ENCODE data around the gene SLBP. TPM values are rescaled to one million over a fixed set of nuclear protein-coding genes. Genes with fewer than 3 reads are reported as not detected.

SLBP gene
- total RNA-seq, 1 experiment from 2014 or later, result 43.5 TPM

DNA sequence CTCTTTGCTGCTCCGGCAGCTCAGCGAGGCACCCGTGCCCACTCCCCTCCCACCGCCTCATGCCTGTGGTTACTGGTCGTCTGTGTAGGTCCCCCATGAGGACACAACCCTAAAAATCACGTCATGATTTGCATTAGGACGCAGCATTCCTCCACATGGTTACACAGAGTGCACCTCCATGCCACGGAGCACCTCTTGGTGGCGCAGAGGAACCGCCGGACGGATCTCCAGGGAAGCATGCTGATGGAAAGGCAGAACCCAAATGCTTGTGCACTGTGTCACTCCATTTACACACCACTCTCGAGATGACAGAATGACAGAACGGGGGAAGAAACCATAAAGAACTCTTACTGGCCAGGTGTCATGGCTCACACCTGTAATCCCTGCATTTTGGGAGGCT, 50.4 kb downstream of the SLBP start:
- no peaks in the 10 kb centered on the region for H3K4me1 Mint-ChIP-seq (ENCODE audit: insufficient read depth, unreplicated experiment)
- no peaks in the 10 kb centered on the region for H3K27me3 Mint-ChIP-seq (ENCODE audit: insufficient read depth, unreplicated experiment)
- ChIA-PET CTCF (interaction anchor here (0.9 kb wide), 1 partner anchor 65 kb away, joined by 4 read pairs; no protein-coding TSS in a partner anchor), POLR2A (no interaction called here)
- H3K36me3 Mint-ChIP-seq (ENCODE audit: insufficient read depth, unreplicated experiment), result peaks cover 6% of the 10 kb centered on the region
- no peak overlapping the region for H3K4me3 Mint-ChIP-seq (ENCODE audit: unreplicated experiment)
- H3K9me3 Mint-ChIP-seq (ENCODE audit: unreplicated experiment), result no peaks in the 10 kb centered on the region
- H3K27ac Mint-ChIP-seq (ENCODE audit: low read depth, unreplicated experiment), result no peak overlapping the region
- no TSS peak for BruUV-seq (replicated peaks)
- intact Hi-C loops (cut with micrococcal nuclease), result no loop called here
- TF ChIP-seq, protein P1, sequence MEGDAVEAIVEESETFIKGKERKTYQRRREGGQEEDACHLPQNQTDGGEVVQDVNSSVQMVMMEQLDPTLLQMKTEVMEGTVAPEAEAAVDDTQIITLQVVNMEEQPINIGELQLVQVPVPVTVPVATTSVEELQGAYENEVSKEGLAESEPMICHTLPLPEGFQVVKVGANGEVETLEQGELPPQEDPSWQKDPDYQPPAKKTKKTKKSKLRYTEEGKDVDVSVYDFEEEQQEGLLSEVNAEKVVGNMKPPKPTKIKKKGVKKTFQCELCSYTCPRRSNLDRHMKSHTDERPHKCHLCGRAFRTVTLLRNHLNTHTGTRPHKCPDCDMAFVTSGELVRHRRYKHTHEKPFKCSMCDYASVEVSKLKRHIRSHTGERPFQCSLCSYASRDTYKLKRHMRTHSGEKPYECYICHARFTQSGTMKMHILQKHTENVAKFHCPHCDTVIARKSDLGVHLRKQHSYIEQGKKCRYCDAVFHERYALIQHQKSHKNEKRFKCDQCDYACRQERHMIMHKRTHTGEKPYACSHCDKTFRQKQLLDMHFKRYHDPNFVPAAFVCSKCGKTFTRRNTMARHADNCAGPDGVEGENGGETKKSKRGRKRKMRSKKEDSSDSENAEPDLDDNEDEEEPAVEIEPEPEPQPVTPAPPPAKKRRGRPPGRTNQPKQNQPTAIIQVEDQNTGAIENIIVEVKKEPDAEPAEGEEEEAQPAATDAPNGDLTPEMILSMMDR (IDR thresholded peaks at IDR 0.05; ENCODE audit: unreplicated experiment), result no peak
- no peak for DNase-seq (ENCODE audit: unreplicated experiment)

DNA sequence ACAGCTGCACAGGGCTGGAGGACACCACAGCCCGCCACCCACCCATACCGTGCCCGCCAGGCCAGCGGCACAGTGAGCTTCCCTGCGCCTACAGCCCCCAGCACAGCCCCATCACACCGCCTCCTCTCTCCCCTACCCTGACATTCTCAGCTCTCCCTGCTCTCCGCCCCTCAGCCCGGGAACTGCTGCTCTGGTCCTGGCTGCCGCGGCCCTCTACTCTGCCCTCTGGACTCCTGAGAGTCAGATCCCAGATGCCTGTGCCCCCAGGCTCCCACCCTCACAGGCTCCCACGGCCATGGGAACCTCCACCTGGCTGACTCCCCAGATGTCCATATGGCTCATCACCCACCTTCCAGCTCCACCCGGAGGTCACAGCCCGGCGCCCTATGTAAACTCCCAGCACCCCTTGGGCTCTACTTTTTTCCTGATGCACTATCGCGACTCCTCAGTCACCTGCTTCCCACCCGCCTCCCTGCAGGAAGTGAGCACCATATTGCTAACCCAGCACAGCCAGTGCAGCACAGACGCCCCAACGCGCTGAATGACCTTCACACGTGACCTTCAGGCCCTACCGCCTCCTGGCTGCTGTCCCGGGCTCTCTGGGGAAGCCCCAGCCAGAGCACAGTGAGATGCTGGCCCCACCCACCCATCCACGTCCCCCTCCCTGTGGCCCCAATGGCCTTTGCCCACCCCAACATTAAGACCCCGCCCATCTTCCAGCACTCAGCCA, 51.0 kb downstream of the SLBP start:
- H3K4me3 Mint-ChIP-seq (ENCODE audit: unreplicated experiment), result no peak overlapping the region
- peaks cover 6% of the 10 kb centered on the region for H3K36me3 Mint-ChIP-seq (ENCODE audit: insufficient read depth, unreplicated experiment)
- ChIA-PET POLR2A (interaction anchor here (0.5 kb wide), 1 partner anchor 50 kb away, joined by 3 read pairs; no protein-coding TSS in a partner anchor), CTCF (interaction anchor here (0.6 kb wide), 1 partner anchor 494 kb away, joined by 3 read pairs; no protein-coding TSS in a partner anchor)
- H3K27ac Mint-ChIP-seq (ENCODE audit: low read depth, unreplicated experiment), result no peak overlapping the region
- no peak for DNase-seq (ENCODE audit: unreplicated experiment)
- no peaks in the 10 kb centered on the region for H3K9me3 Mint-ChIP-seq (ENCODE audit: unreplicated experiment)
- intact Hi-C loops (cut with micrococcal nuclease), result no loop called here
- no TSS peak for BruUV-seq (replicated peaks)
- H3K4me1 Mint-ChIP-seq (ENCODE audit: insufficient read depth, unreplicated experiment), result no peaks in the 10 kb centered on the region
- TF ChIP-seq, protein P1 (IDR thresholded peaks at IDR 0.05; ENCODE audit: unreplicated experiment), result no peak
- H3K27me3 Mint-ChIP-seq (ENCODE audit: insufficient read depth, unreplicated experiment), result no peaks in the 10 kb centered on the region

DNA sequence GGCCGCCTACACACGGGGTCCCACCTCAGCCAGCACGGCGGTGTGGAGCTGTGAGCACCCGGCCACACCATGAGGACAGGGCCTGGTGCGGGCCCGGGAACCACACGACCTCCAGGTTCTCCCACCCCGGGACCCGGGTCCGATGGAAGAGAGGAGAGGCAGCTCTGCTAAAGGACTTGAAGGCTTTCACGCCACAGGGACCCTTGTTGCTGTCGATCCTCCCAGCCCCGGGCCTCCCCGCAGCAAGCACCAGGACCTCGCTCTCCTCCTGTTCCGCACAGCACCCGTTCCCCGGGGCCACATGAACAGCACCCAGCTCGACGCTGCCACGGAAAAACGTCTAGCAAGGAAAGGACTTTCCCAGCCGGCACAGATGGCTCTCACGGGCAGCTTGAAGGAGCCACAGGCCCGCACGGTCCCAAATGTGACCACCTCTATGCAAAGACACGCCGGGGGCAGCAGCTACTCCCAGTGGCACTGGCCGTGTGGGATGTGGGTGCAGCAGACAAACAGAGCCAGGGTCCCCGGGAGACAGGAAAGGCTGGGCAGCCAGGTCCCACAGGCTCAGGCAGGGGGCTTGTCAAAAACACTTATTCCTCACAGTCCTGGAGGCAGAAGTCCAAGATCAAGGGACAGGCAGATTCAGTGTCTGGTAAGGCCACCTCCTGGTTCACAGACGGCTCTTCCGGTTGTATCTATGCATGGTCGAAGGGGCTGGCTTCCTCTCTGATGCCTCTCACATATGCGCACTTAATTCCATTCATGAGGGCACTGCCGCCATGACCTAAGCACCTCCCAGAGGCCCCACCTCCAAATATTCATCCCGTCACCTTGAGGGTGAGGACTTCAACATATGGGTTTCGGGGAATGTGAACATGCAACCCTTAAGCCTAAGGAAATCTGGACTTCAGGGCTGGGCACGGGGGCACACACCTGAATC, 52.7 kb downstream of the SLBP start:
- ChIA-PET POLR2A (no interaction called here), CTCF (interaction anchor here (0.6 kb wide), 2 partner anchors 70 to 509 kb away, joined by 3 read pairs; no protein-coding TSS in a partner anchor)
- Mint-ChIP-seq H3K4me1 (ENCODE audit: insufficient read depth, unreplicated experiment) (no peaks in the 10 kb centered on the region), H3K27ac (ENCODE audit: low read depth, unreplicated experiment) (no peak overlapping the region), H3K27me3 (ENCODE audit: insufficient read depth, unreplicated experiment) (no peaks in the 10 kb centered on the region), H3K9me3 (ENCODE audit: unreplicated experiment) (no peaks in the 10 kb centered on the region), H3K36me3 (ENCODE audit: insufficient read depth, unreplicated experiment) (peaks cover 6% of the 10 kb centered on the region), H3K4me3 (ENCODE audit: unreplicated experiment) (no peak overlapping the region)
- DNase-seq (ENCODE audit: unreplicated experiment), result no peak
- TF ChIP-seq, protein P1 (IDR thresholded peaks at IDR 0.05; ENCODE audit: unreplicated experiment), result no peak
- intact Hi-C loops (cut with micrococcal nuclease), result no loop called here
- BruUV-seq (replicated peaks), result no TSS peak

DNA sequence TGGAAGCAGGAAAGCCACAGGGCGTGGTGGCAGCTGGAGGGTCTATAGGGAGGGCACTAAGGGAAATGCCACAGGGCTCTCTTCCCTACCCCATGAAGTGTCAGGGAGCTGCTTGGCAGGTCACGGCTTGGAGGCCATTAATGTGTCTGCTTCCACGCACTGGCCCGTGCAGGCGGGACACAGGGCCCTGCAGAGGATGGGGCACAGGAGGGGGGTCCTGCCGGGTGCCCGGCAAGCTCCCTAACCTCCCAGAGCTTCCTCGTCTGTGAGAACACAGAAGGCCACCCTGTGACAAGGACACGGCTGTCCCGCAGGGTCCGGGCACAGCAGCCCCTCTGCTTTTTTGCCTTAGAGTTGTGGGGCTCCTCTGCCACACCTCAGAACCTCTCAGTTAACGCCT, 53.5 kb downstream of the SLBP start:
- Mint-ChIP-seq H3K4me1 (ENCODE audit: insufficient read depth, unreplicated experiment) (no peaks in the 10 kb centered on the region), H3K4me3 (ENCODE audit: unreplicated experiment) (no peak overlapping the region), H3K9me3 (ENCODE audit: unreplicated experiment) (no peaks in the 10 kb centered on the region), H3K27me3 (ENCODE audit: insufficient read depth, unreplicated experiment) (no peaks in the 10 kb centered on the region), H3K27ac (ENCODE audit: low read depth, unreplicated experiment) (no peak overlapping the region), H3K36me3 (ENCODE audit: insufficient read depth, unreplicated experiment) (peaks cover 6% of the 10 kb centered on the region)
- TF ChIP-seq, protein P1 (IDR thresholded peaks at IDR 0.05; ENCODE audit: unreplicated experiment), result no peak
- intact Hi-C loops (cut with micrococcal nuclease), result no loop called here
- POLR2A ChIA-PET, result no interaction called here
- DNase-seq (ENCODE audit: unreplicated experiment), result no peak
- CTCF ChIA-PET, result no interaction called here
- BruUV-seq (replicated peaks), result no TSS peak

Measured in MCF 10A (cell line).